HEK293T (cell line): Measurements from ENCODE around the gene ADAP1.

Source experiments
- BHLHE40 ChIP-seq: fragments of 450-650 bp; IDR thresholded peaks from 2 replicates; pipeline ENCODE4 v1.6.1; 2016; ENCODE audit warnings: mild to moderate bottlenecking, moderate library complexity, borderline replicate concordance
- FOXA1 ChIP-seq: fragments of 450-650 bp; IDR thresholded peaks from 2 replicates; pipeline ENCODE4 v1.6.1; 2016; ENCODE audit warnings: mild to moderate bottlenecking
- FOXK2 ChIP-seq: fragments of 450-650 bp; IDR thresholded peaks from 2 replicates; pipeline ENCODE4 v1.6.1; 2016; ENCODE audit warnings: mild to moderate bottlenecking
- FOXM1 ChIP-seq: fragments of 450-650 bp; IDR thresholded peaks from 2 replicates; pipeline ENCODE4 v1.6.1; 2017; ENCODE audit warnings: mild to moderate bottlenecking, borderline replicate concordance
- HDGF ChIP-seq: fragments of 450-650 bp; IDR thresholded peaks from 2 replicates; pipeline ENCODE4 v1.6.1; 2017; ENCODE audit warnings: antibody characterized with exemption, borderline replicate concordance
- NFRKB ChIP-seq: fragments of 450-650 bp; IDR thresholded peaks from 2 replicates; pipeline ENCODE4 v1.6.1; 2016; ENCODE audit warnings: mild to moderate bottlenecking, moderate library complexity
- SP1 ChIP-seq: fragments of 450-650 bp; IDR thresholded peaks from 2 replicates; pipeline ENCODE4 v1.6.1; 2017
- TARDBP ChIP-seq: fragments of 450-650 bp; IDR thresholded peaks from 2 replicates; pipeline ENCODE4 v1.6.1; 2016
- ZNF384 ChIP-seq: fragments of 450-650 bp; IDR thresholded peaks from 2 replicates; pipeline ENCODE4 v1.6.1; 2016

DNA sequence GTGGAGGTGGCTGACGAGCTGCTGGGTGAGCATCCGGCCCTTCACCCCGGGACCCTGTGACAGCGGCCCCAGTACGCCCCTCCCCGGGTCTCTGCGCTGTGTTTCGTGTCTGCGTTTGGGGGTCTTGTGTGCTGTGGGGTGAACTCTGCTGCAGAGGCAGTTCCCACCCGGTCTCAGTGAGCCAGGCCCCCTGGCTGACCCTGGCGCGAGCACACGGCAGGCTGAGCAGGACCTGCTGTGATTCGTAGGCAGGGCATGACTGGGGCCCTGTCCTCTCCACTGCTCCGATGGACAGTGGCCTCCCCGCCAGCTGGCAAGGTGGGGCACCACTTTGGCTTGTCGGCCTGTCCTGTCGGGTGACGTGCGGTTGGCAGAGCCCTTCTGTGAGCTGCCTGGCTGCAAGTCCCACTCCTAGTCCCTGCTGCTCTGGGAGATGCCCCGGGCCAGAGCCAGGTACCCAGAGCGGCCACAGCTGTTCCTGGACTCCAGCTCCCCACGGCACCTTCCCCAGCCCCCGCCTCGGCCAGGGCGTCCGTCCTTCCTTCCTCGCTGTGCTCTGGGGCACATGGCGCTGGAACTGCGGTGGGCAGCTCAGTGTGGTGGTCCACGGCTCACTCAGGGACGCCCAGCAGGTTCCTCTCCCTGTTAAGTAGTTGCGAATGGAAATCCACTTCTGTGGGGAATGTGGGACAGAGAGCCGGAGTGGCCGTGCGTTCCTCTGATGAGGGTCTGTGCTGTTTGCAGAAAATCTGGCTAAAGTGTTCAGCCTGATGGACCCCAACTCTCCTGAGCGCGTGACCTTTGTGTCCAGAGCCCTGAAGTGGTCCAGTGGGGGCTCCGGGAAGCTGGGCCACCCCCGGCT is 67.6 kb downstream of the ADAP1 start:
- TF ChIP-seq ZNF384 = no peak
- TF ChIP-seq SP1 = no peak
- no peak for TF ChIP-seq BHLHE40
- no peak for TF ChIP-seq NFRKB
- no peak for TF ChIP-seq FOXK2
- no peak for TF ChIP-seq FOXM1
- TF ChIP-seq TARDBP = no peak
- TF ChIP-seq FOXA1 = no peak
- TF ChIP-seq HDGF = no peak
